HepG2 (cell line): ENCODE data around the gene FGFR2. TPM values are rescaled to one million over a fixed set of nuclear protein-coding genes. Genes with fewer than 3 reads are reported as not detected.

Source experiments
- ATAC-seq: fragments of 200-7000 bp; cut with Tn5 transposase; 3 replicates; pipeline ENCODE4 v1.9.1; 2020; ENCODE audit warnings: mild to moderate bottlenecking, moderate library complexity
- BruUV-seq: library from RNA; stranded (reverse); fragments of 400-500 nt; replicated peaks from 2 replicates; lab custom pipeline; 2021; lab: Mats Ljungman, UMichigan
- CTCF ChIA-PET: fragments of 300-600 bp; formaldehyde crosslinking; extraction: SDS; loops from one replicate; lab custom pipeline; 2021; ENCODE audit warnings: low total read pairs, inconsistent platforms, low intra/inter-chr PET ratio; lab: Yijun Ruan, JAX
- POLR2A ChIA-PET: fragments of 350-600 bp; sonication (Branson Sonifier 250); formaldehyde crosslinking; loops from one replicate; lab custom pipeline; 2020; ENCODE audit warnings: antibody characterized with exemption, inconsistent platforms; lab: Yijun Ruan, JAX
- DNase-seq: peaks from one replicate; pipeline ENCODE4 v3.0.0-alpha.2; 2015; ENCODE audit warnings: low spot score
- FAIRE-seq: peaks from 3 replicates; lab custom pipeline; 2011; peaks lifted over from hg19 to GRCh38; lab: Jason Lieb, UNC
- H2AFZ ChIP-seq: one replicate; pipeline ENCODE4 v1.6.1; 2011; ENCODE audit warnings: low read length, inconsistent platforms
- H3K27ac ChIP-seq: fragments of 300-600 bp; 3 replicates; pipeline ENCODE4 v1.8.0; 2011; ENCODE audit warnings: mixed run types, mild to moderate bottlenecking, mixed read lengths, low read length, inconsistent platforms; ENCODE audit not compliant: insufficient read depth; ENCODE audit errors: extremely low read length
- H3K27me3 ChIP-seq, 2 experiments: fragments of 200-600 bp in 1 of 2; 2 replicates in 1 of 2; 3 replicates in 1 of 2; pipeline versions ENCODE4 v1.6.0 to v1.8.0; 2011; ENCODE audit warnings: low read length in 2 of 2, mild to moderate bottlenecking in 2 of 2, moderate library complexity in 2 of 2, inconsistent platforms in 1 of 2; ENCODE audit not compliant: insufficient read depth in 2 of 2, control insufficient read depth in 1 of 2
- H3K36me3 ChIP-seq, 2 experiments: fragments of 200-600 bp in 1 of 2; replicated peaks in 1 of 2; 2 replicates in 1 of 2; 3 replicates in 1 of 2; pipeline versions ENCODE4 v1.5.1 to v1.8.0; 2011; ENCODE audit warnings: low read length in 2 of 2, inconsistent platforms in 1 of 2; ENCODE audit not compliant: insufficient read depth in 2 of 2, control insufficient read depth in 1 of 2
- H3K4me1 ChIP-seq: 2 replicates; pipeline ENCODE4 v1.5.1; 2012; ENCODE audit warnings: low read length, inconsistent platforms; ENCODE audit not compliant: insufficient read depth
- H3K4me2 ChIP-seq: 2 replicates; pipeline ENCODE4 v1.6.0; 2011; ENCODE audit warnings: low read depth, low read length, inconsistent platforms
- H3K4me3 ChIP-seq, 3 experiments: fragments of 200-600 bp in 1 of 3; sonication (generic), shearing (Covaris generic) in 1 of 3; replicated peaks in 1 of 3; 2 replicates each; pipeline ENCODE4 v1.5.1; 2011 to 2016; ENCODE audit warnings: low read length in 3 of 3, inconsistent platforms in 2 of 3, low read depth in 2 of 3, mild to moderate bottlenecking in 2 of 3, control low read depth in 1 of 3, mixed read lengths in 1 of 3; ENCODE audit not compliant: insufficient read depth in 1 of 3
- H3K79me2 ChIP-seq: one replicate; pipeline ENCODE4 v1.6.1; 2011; ENCODE audit warnings: low read length, inconsistent platforms; ENCODE audit not compliant: insufficient read depth
- H3K9ac ChIP-seq: 2 replicates; pipeline ENCODE4 v1.6.0; 2011; ENCODE audit warnings: mild to moderate bottlenecking, low read depth, low read length, inconsistent platforms; ENCODE audit not compliant: insufficient read depth
- H3K9me3 ChIP-seq: 2 replicates; pipeline ENCODE4 v1.5.1; 2012; ENCODE audit warnings: mild to moderate bottlenecking, low read length
- H4K20me1 ChIP-seq: 2 replicates; pipeline ENCODE4 v1.6.0; 2011; ENCODE audit warnings: inconsistent platforms, mild to moderate bottlenecking, low read length, moderate library complexity; ENCODE audit not compliant: insufficient read depth
- CAMTA2 ChIP-seq: sonication (generic); formaldehyde crosslinking; IDR thresholded peaks from 2 replicates; pipeline ENCODE4 v1.4.0; 2020; ENCODE audit warnings: mild to moderate bottlenecking, missing genetic modification reagents, borderline replicate concordance
- GTF3A ChIP-seq: sonication (generic); formaldehyde crosslinking; conservative IDR thresholded peaks from 2 replicates; pipeline ENCODE4 v1.4.0; 2020; ENCODE audit warnings: mild to moderate bottlenecking, missing genetic modification reagents
- KMT2B ChIP-seq: IDR thresholded peaks from 2 replicates; pipeline ENCODE4 v1.6.1; 2016; ENCODE audit warnings: missing genetic modification reagents, missing compliant biosample characterization
- MEF2D ChIP-seq: sonication (generic); formaldehyde crosslinking; IDR thresholded peaks from 2 replicates; pipeline ENCODE4 v1.5.1; 2020; ENCODE audit warnings: mild to moderate bottlenecking, missing genetic modification reagents
- RBM22 ChIP-seq: fragments of 200-400 bp; formaldehyde crosslinking; optimal IDR thresholded peaks from 2 replicates; pipeline ENCODE3; 2017; ENCODE audit warnings: mild to moderate bottlenecking, low read length, moderate library complexity
- U2AF2 ChIP-seq: fragments of 200-400 bp; formaldehyde crosslinking; IDR thresholded peaks from 2 replicates; pipeline ENCODE4 v1.6.1; 2017; ENCODE audit warnings: low read depth, mild to moderate bottlenecking, low read length
- YEATS4 ChIP-seq: sonication (generic); formaldehyde crosslinking; IDR thresholded peaks from 2 replicates; pipeline ENCODE4 v1.4.0; 2020; ENCODE audit warnings: missing genetic modification reagents, borderline replicate concordance
- ZNF335 ChIP-seq: sonication (generic); formaldehyde crosslinking; IDR thresholded peaks from 2 replicates; pipeline ENCODE4 v1.4.0; 2020; ENCODE audit warnings: missing genetic modification reagents
- ZNF556 ChIP-seq: sonication (generic); formaldehyde crosslinking; IDR thresholded peaks from 2 replicates; pipeline ENCODE4 v1.4.0; 2020; ENCODE audit warnings: mild to moderate bottlenecking, missing genetic modification reagents, borderline replicate concordance
- ZNF678 ChIP-seq: sonication (generic); formaldehyde crosslinking; IDR thresholded peaks from 2 replicates; pipeline ENCODE4 v1.4.0; 2020; ENCODE audit warnings: mild to moderate bottlenecking, missing genetic modification reagents
- ZNF75D ChIP-seq: sonication (generic); formaldehyde crosslinking; IDR thresholded peaks from 2 replicates; pipeline ENCODE4 v1.8.1; 2023; ENCODE audit warnings: missing genetic modification reagents, mild to moderate bottlenecking, borderline replicate concordance
- ZNF781 ChIP-seq: sonication (generic); formaldehyde crosslinking; IDR thresholded peaks from 2 replicates; pipeline ENCODE4 v1.5.1; 2020; ENCODE audit warnings: borderline replicate concordance, mild to moderate bottlenecking, missing genetic modification reagents; ENCODE audit errors: not compliant biosample characterization
- ZNF788 ChIP-seq: sonication (generic); formaldehyde crosslinking; IDR thresholded peaks from 2 replicates; pipeline ENCODE4 v1.5.0; 2020; ENCODE audit warnings: mild to moderate bottlenecking, missing genetic modification reagents, borderline replicate concordance
- ZNF850 ChIP-seq: sonication (generic); formaldehyde crosslinking; conservative IDR thresholded peaks from 2 replicates; pipeline ENCODE4 v1.9.0; 2021; ENCODE audit warnings: mild to moderate bottlenecking, missing genetic modification reagents
- ZSCAN20 ChIP-seq: sonication (generic); formaldehyde crosslinking; IDR thresholded peaks from 2 replicates; pipeline ENCODE4 v1.4.0; 2020; ENCODE audit warnings: missing genetic modification reagents, mild to moderate bottlenecking, borderline replicate concordance
- WGBS: methylation state at CpG from one replicate; pipeline ENCODE4 v1.1.6; 2017; ENCODE audit warnings: low lambda C conversion rate; 5-methylcytosine and 5-hydroxymethylcytosine counted together
- in situ Hi-C: cut with HindIII; loops from 2 replicates; pipeline ENCODE4 v1.10.0; 2017; ENCODE audit warnings: low pct_unique_long_range_greater_than_20kb; ENCODE audit not compliant: extremely low pct_ligation_motif_present
- intact Hi-C: fragments of 100-400 bp; cut with micrococcal nuclease; formaldehyde crosslinking; loops from one replicate; pipeline ENCODE4 v1.10.0; 2022; ENCODE audit not compliant: unreplicated experiment
- polyA plus RNA-seq, 8 experiments: library from polyadenylated mRNA; depleted of rRNA in 3 of 8; stranded (reverse) in 7 of 8; unstranded in 1 of 8; fragments of >200 nt; fragmentation: Illumina TruSeq in 4 of 8; extraction: Trizol in 4 of 8; gene quantifications; 2 replicates each; pipeline versions ENCODE4 v1.2.1 to v1.2.3, GENCODE V29; 2011 to 2016; ENCODE audit warnings: low read depth in 4 of 8, missing spikeins in 1 of 8, mixed read lengths in 1 of 8; ENCODE audit not compliant: insufficient read depth in 1 of 8
- total RNA-seq, 5 experiments: library from RNA; depleted of rRNA; stranded (reverse); fragments of >200 nt; fragmentation: Illumina TruSeq; extraction: Trizol; gene quantifications; 2 replicates each; pipeline ENCODE4 v1.2.3, GENCODE V29; 2016; ENCODE audit warnings: low read depth in 1 of 5
- TF ChIP-seq, protein P1 (sequence below): sonication (generic); formaldehyde crosslinking; IDR thresholded peaks from 2 replicates; pipeline ENCODE4 v1.4.0; 2020; ENCODE audit warnings: mild to moderate bottlenecking, low read depth, missing genetic modification reagents
- TF ChIP-seq, protein P2 (sequence below): sonication (generic); formaldehyde crosslinking; IDR thresholded peaks from 2 replicates; pipeline ENCODE4 v1.9.0; 2022; ENCODE audit warnings: missing genetic modification reagents, mild to moderate bottlenecking, borderline replicate concordance
- TF ChIP-seq, protein P3 (sequence below): sonication (generic); formaldehyde crosslinking; IDR thresholded peaks from 2 replicates; pipeline ENCODE4 v1.8.0; 2022; ENCODE audit warnings: missing genetic modification reagents, mild to moderate bottlenecking, borderline replicate concordance

FGFR2 gene
- total and polyA plus RNA-seq, 2 of the 13 experiments (the other 11 are each of a cell fraction or from before 2014, with no cell fraction given) = 1.6 to 2.6 TPM

DNA sequence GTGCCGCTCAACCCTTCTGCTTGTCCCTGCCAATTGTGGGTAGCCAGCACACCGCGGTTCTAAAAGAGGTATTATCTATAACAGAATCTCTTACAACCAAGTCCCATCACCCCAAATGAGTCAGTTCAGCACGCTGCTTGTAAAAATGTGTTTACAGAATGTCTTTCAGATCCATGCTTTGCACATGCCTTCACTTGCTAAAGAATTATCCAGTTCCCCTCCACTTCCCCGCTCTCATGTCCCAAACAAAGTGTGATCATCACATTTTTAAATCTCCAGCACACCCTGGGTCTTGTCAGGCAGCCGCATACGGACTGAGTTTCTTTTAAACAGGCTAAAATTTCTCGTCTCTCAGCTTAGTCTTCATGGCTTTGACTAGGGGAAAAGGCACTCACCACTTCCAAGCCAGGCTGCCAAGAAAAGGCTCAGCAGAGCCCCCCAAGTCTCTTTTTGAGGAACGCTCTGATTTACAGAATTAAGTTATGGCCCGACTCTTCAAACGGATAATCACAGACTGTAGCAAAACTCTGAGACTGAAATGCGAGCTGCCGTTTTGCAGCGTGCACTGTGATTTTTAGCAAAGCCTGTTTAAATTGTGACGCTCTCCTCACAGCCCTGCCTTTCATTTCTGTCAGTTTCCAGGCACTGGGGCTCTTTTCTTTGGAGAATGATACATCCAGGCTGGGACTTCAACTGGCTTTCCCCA, 29.8 kb upstream of the FGFR2 start:
- H3K27me3 ChIP-seq = peaks cover 0 to 18% of the 10 kb centered on the region in 2 experiments; a peak in 3 of 5 replicates
- H3K36me3 ChIP-seq = no peaks in the 10 kb centered on the region
- ChIA-PET POLR2A (no interaction called here), CTCF (no interaction called here)
- H3K9me3 ChIP-seq = no peaks in the 10 kb centered on the region
- no peak for TF ChIP-seq RBM22
- TF ChIP-seq ZNF678 (CRISPR knock-in tag) = no peak
- no peak for TF ChIP-seq ZNF788 (CRISPR knock-in tag)
- TF ChIP-seq U2AF2 = no peak
- no peak for TF ChIP-seq CAMTA2
- TF ChIP-seq, protein P1, sequence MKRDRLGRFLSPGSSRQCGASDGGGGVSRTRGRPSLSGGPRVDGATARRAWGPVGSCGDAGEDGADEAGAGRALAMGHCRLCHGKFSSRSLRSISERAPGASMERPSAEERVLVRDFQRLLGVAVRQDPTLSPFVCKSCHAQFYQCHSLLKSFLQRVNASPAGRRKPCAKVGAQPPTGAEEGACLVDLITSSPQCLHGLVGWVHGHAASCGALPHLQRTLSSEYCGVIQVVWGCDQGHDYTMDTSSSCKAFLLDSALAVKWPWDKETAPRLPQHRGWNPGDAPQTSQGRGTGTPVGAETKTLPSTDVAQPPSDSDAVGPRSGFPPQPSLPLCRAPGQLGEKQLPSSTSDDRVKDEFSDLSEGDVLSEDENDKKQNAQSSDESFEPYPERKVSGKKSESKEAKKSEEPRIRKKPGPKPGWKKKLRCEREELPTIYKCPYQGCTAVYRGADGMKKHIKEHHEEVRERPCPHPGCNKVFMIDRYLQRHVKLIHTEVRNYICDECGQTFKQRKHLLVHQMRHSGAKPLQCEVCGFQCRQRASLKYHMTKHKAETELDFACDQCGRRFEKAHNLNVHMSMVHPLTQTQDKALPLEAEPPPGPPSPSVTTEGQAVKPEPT (CRISPR knock-in tag) = no peak
- no peak for TF ChIP-seq KMT2B (CRISPR knock-in tag)
- no peak for TF ChIP-seq GTF3A (CRISPR knock-in tag)
- TF ChIP-seq ZNF781 (CRISPR knock-in tag) = no peak
- no peak for TF ChIP-seq YEATS4 (CRISPR knock-in tag)
- no peak for TF ChIP-seq ZNF556 (CRISPR knock-in tag)
- no peak for TF ChIP-seq ZNF850 (CRISPR knock-in tag)
- TF ChIP-seq ZNF75D (CRISPR knock-in tag) = no peak
- TF ChIP-seq ZSCAN20 = no peak
- no peak for TF ChIP-seq MEF2D
- TF ChIP-seq, protein P2, sequence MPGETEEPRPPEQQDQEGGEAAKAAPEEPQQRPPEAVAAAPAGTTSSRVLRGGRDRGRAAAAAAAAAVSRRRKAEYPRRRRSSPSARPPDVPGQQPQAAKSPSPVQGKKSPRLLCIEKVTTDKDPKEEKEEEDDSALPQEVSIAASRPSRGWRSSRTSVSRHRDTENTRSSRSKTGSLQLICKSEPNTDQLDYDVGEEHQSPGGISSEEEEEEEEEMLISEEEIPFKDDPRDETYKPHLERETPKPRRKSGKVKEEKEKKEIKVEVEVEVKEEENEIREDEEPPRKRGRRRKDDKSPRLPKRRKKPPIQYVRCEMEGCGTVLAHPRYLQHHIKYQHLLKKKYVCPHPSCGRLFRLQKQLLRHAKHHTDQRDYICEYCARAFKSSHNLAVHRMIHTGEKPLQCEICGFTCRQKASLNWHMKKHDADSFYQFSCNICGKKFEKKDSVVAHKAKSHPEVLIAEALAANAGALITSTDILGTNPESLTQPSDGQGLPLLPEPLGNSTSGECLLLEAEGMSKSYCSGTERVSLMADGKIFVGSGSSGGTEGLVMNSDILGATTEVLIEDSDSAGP (CRISPR knock-in tag) = no peak
- TF ChIP-seq, protein P3, sequence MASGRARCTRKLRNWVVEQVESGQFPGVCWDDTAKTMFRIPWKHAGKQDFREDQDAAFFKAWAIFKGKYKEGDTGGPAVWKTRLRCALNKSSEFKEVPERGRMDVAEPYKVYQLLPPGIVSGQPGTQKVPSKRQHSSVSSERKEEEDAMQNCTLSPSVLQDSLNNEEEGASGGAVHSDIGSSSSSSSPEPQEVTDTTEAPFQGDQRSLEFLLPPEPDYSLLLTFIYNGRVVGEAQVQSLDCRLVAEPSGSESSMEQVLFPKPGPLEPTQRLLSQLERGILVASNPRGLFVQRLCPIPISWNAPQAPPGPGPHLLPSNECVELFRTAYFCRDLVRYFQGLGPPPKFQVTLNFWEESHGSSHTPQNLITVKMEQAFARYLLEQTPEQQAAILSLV (CRISPR knock-in tag) = no peak
- no peak for TF ChIP-seq ZNF335 (CRISPR knock-in tag)
- WGBS = 53% methylated on average over 15 of the region's 15 CpGs
- no peak overlapping the region for H3K27ac ChIP-seq
- H3K4me2 ChIP-seq = no peak overlapping the region
- H3K9ac ChIP-seq = no peak overlapping the region
- H3K79me2 ChIP-seq = no peaks in the 10 kb centered on the region
- in situ Hi-C loops = no loop called here
- FAIRE-seq (no peak), ATAC-seq (no peak), DNase-seq (no peak)
- no peak overlapping the region for H2AFZ ChIP-seq
- intact Hi-C loops = no loop called here
- BruUV-seq = no TSS peak
- H3K4me1 ChIP-seq = peaks cover 8% of the 10 kb centered on the region
- H4K20me1 ChIP-seq = no peaks in the 10 kb centered on the region
- H3K4me3 ChIP-seq = no peak overlapping the region
